Panc1 (cell line): ENCODE data around the gene SNED1. TPM values are rescaled to one million over a fixed set of nuclear protein-coding genes. Genes with fewer than 3 reads are reported as not detected.

Experiments used
- ATAC-seq: fragments of 200-7000 bp; cut with Tn5 transposase; 2 replicates; pipeline ENCODE4 v1.9.1; 2020; ENCODE audit warnings: mild to moderate bottlenecking, moderate library complexity
- BruUV-seq: library from RNA; stranded (reverse); fragments of 400-500 nt; replicated peaks from 2 replicates; lab custom pipeline; 2021; lab: Mats Ljungman, UMichigan
- CTCF ChIA-PET: fragments of 300-600 bp; sonication (Branson Sonifier 250); formaldehyde crosslinking; loops from one replicate; lab custom pipeline; 2022; ENCODE audit warnings: antibody characterized with exemption; lab: Charles Lee
- POLR2A ChIA-PET: fragments of 300-600 bp; sonication (Branson Sonifier 250); formaldehyde crosslinking; loops from one replicate; lab custom pipeline; 2022; ENCODE audit warnings: antibody characterized with exemption; lab: Charles Lee
- DNase-seq: peaks from one replicate; pipeline ENCODE4 v3.0.0-alpha.2; 2010; ENCODE audit warnings: low read depth, low spot score
- H3K27ac ChIP-seq: 2 replicates; pipeline ENCODE4 v1.5.1; 2011; ENCODE audit warnings: mild to moderate bottlenecking, low read length, inconsistent platforms
- H3K27me3 ChIP-seq: fragments of 200-500 bp; sonication (Bioruptor generic); 2 replicates; pipeline ENCODE4 v1.6.0; 2014; ENCODE audit warnings: low read length, inconsistent platforms; ENCODE audit not compliant: control insufficient read depth, insufficient read depth
- H3K36me3 ChIP-seq: fragments of 200-500 bp; sonication (Bioruptor generic); 2 replicates; pipeline ENCODE4 v1.5.1; 2014; ENCODE audit warnings: inconsistent platforms, mild to moderate bottlenecking, low read length, moderate library complexity; ENCODE audit not compliant: control insufficient read depth, insufficient read depth
- H3K4me1 ChIP-seq: 2 replicates; pipeline ENCODE4 v1.5.1; 2011; ENCODE audit warnings: inconsistent platforms, mild to moderate bottlenecking, low read length, moderate library complexity; ENCODE audit not compliant: control insufficient read depth, insufficient read depth
- H3K4me3 ChIP-seq, 2 experiments: 2 replicates each; pipeline ENCODE4 v1.5.1; 2011 to 2012; ENCODE audit warnings: low read depth in 2 of 2, low read length in 2 of 2, mild to moderate bottlenecking in 2 of 2, inconsistent platforms in 1 of 2, moderate library complexity in 1 of 2
- H3K9me3 ChIP-seq: fragments of 200-500 bp; sonication (Bioruptor generic); 2 replicates; pipeline ENCODE4 v1.5.1; 2014; ENCODE audit warnings: low read depth, mild to moderate bottlenecking, inconsistent platforms, low read length, moderate library complexity; ENCODE audit not compliant: control insufficient read depth, insufficient read depth
- POLR2AphosphoS5 ChIP-seq: IDR thresholded peaks from 2 replicates; pipeline ENCODE4 v1.6.1; 2012; ENCODE audit warnings: mild to moderate bottlenecking, low read depth, low read length, moderate library complexity
- SIN3A ChIP-seq: IDR thresholded peaks from 2 replicates; pipeline ENCODE4 v1.6.1; 2012; ENCODE audit warnings: low read depth, mild to moderate bottlenecking, low read length, moderate library complexity, borderline replicate concordance; ENCODE audit not compliant: insufficient read depth
- TCF7L2 ChIP-seq: IDR thresholded peaks from 2 replicates; pipeline ENCODE4 v1.6.1; 2011; ENCODE audit warnings: mild to moderate bottlenecking, low read depth, low read length, inconsistent platforms
- in situ Hi-C: cut with HindIII; loops from 2 replicates; pipeline ENCODE4 v1.10.0; 2016; ENCODE audit warnings: low sequenced_read_pairs, low pct_unique_long_range_greater_than_20kb
- intact Hi-C: fragments of 100-400 bp; cut with micrococcal nuclease; formaldehyde crosslinking; loops from one replicate; pipeline ENCODE4 v1.10.0; 2022; ENCODE audit not compliant: unreplicated experiment
- total RNA-seq: library from RNA; stranded (reverse); gene quantifications from one replicate; pipeline ENCODE4 v1.2.1, GENCODE V29; 2021; ENCODE audit not compliant: unreplicated experiment
- TF ChIP-seq, protein P1 (sequence below): fragments of 450-650 bp; IDR thresholded peaks from 2 replicates; pipeline ENCODE4 v1.5.1; 2017; ENCODE audit warnings: mild to moderate bottlenecking
- TF ChIP-seq, protein P2 (sequence below), 2 experiments: IDR thresholded peaks; 2 replicates each; pipeline ENCODE4 v1.6.1; 2011 to 2012; ENCODE audit warnings: low read depth in 2 of 2, control low read depth in 1 of 2, low read length in 1 of 2, mild to moderate bottlenecking in 1 of 2, moderate library complexity in 1 of 2; ENCODE audit not compliant: insufficient read depth in 1 of 2

The SNED1 gene
- total RNA-seq, 1 experiment from 2014 or later: 11.0 TPM

DNA sequence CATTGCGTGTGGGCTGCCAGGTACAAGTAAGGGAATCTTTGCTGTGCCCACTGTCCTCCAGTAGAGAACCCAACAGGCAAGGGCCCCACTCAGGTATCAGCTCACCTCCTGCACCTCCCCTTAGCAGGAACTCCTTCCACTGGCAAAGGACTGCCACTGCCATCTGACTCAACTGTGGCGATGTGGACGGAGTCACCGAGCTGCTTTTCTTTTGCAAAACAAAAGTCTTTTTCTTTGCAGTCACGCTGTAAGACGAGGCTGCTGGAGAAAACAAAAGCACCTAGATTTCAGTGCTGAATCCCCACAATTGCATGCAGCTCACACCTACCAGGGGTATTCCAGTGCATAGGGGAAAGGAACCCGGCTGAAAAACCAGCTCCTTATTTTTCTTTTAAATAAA is 95.8 kb downstream of the SNED1 start:
- in situ Hi-C loops (no loop called here), intact Hi-C loops (no loop called here)
- no TSS peak for BruUV-seq
- Histone ChIP-seq H3K36me3 (peaks cover 22% of the 10 kb centered on the region), H3K4me1 (no peaks in the 10 kb centered on the region), H3K27ac (no peak overlapping the region), H3K9me3 (no peaks in the 10 kb centered on the region), H3K27me3 (no peaks in the 10 kb centered on the region), H3K4me3 (no peak overlapping the region)
- no peak for TF ChIP-seq POLR2AphosphoS5
- ChIA-PET POLR2A (no interaction called here), CTCF (no interaction called here)
- DNase-seq: no peak
- no peak for ATAC-seq

DNA sequence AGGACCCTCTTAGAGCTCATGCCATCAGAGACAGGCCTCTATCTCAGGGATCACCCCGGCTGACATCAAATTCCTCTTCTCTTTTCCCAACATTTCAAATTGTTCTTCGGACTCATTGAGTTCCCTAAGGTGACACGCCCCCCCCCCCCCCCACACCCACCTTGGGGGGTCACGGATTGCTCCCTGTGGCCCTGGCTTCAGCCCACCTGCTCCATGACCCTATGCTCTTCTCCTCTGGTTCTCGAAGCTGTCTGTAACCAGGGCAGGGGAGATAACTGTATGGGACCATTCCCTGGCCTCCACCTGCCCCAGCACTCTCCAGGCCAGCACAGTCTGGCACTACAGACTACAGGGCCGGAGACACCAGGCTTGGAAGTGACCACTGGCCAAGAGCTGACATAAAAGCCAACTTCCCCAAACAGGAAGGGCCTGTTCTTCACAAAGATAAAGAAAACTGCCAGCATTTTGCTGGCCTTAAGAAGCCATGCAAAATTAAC is 96.6 kb downstream of the SNED1 start:
- Histone ChIP-seq H3K36me3 (peaks cover 20% of the 10 kb centered on the region), H3K27ac (no peak overlapping the region)

More for the DNA sequence above, 96.6 kb downstream of the SNED1 start:
- CTCF ChIA-PET: interaction anchor here (0.6 kb wide), 1 partner anchor 16 kb away, joined by 3 read pairs; no protein-coding TSS in a partner anchor
- no peak for DNase-seq
- no peak for ATAC-seq
- Histone ChIP-seq H3K9me3 (no peaks in the 10 kb centered on the region), H3K4me3 (no peak overlapping the region), H3K4me1 (no peaks in the 10 kb centered on the region), H3K27me3 (no peaks in the 10 kb centered on the region)
- in situ Hi-C loops: no loop called here
- POLR2A ChIA-PET: no interaction called here
- TF ChIP-seq SIN3A (no peak), TCF7L2 (no peak), POLR2AphosphoS5 (no peak)
- TF ChIP-seq, protein P1, sequence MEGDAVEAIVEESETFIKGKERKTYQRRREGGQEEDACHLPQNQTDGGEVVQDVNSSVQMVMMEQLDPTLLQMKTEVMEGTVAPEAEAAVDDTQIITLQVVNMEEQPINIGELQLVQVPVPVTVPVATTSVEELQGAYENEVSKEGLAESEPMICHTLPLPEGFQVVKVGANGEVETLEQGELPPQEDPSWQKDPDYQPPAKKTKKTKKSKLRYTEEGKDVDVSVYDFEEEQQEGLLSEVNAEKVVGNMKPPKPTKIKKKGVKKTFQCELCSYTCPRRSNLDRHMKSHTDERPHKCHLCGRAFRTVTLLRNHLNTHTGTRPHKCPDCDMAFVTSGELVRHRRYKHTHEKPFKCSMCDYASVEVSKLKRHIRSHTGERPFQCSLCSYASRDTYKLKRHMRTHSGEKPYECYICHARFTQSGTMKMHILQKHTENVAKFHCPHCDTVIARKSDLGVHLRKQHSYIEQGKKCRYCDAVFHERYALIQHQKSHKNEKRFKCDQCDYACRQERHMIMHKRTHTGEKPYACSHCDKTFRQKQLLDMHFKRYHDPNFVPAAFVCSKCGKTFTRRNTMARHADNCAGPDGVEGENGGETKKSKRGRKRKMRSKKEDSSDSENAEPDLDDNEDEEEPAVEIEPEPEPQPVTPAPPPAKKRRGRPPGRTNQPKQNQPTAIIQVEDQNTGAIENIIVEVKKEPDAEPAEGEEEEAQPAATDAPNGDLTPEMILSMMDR: no peak
- TF ChIP-seq, protein P2, sequence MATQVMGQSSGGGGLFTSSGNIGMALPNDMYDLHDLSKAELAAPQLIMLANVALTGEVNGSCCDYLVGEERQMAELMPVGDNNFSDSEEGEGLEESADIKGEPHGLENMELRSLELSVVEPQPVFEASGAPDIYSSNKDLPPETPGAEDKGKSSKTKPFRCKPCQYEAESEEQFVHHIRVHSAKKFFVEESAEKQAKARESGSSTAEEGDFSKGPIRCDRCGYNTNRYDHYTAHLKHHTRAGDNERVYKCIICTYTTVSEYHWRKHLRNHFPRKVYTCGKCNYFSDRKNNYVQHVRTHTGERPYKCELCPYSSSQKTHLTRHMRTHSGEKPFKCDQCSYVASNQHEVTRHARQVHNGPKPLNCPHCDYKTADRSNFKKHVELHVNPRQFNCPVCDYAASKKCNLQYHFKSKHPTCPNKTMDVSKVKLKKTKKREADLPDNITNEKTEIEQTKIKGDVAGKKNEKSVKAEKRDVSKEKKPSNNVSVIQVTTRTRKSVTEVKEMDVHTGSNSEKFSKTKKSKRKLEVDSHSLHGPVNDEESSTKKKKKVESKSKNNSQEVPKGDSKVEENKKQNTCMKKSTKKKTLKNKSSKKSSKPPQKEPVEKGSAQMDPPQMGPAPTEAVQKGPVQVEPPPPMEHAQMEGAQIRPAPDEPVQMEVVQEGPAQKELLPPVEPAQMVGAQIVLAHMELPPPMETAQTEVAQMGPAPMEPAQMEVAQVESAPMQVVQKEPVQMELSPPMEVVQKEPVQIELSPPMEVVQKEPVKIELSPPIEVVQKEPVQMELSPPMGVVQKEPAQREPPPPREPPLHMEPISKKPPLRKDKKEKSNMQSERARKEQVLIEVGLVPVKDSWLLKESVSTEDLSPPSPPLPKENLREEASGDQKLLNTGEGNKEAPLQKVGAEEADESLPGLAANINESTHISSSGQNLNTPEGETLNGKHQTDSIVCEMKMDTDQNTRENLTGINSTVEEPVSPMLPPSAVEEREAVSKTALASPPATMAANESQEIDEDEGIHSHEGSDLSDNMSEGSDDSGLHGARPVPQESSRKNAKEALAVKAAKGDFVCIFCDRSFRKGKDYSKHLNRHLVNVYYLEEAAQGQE (IDR thresholded peaks at IDR 0.05; ENCODE audit: insufficient read depth in 1 of 2, low read depth in 2 of 2, low read length in 1 of 2): no peak
- intact Hi-C loops: no loop called here
- no TSS peak for BruUV-seq
